ENCODE data around the gene SH3RF2.
"Not testable (repeated sequence)": the region's sequence is repeated elsewhere in the genome, so short reads cannot be mapped to it uniquely, and the experiment has no call there.

SH3RF2 gene

GRCh38 chr5:145980718-145981117 lies 44.3 kb downstream of the SH3RF2 start:
- DNase-seq = no peak

GRCh38 chr5:145981589-145982571 lies 45.5 kb downstream of the SH3RF2 start:
- no peak for DNase-seq

- DNase-seq = no peak
Observed at GRCh38 chr5:145982572-145983318, 46.4 kb downstream of the SH3RF2 start.

GRCh38 chr5:145983446-145983845 lies 47.1 kb downstream of the SH3RF2 start:
- no peak for DNase-seq

- no peak for DNase-seq
Observed at GRCh38 chr5:145984072-145984471, 47.7 kb downstream of the SH3RF2 start.

- no peak for DNase-seq
Observed at GRCh38 chr5:145987856-145988255, 51.5 kb downstream of the SH3RF2 start.

GRCh38 chr5:145988993-145989392 lies 52.6 kb downstream of the SH3RF2 start:
- no peak for DNase-seq

GRCh38 chr5:145989428-145989827 lies 53.0 kb downstream of the SH3RF2 start:
- no peak for DNase-seq

GRCh38 chr5:145990170-145990569 lies 53.8 kb downstream of the SH3RF2 start:
- no peak for DNase-seq

- DNase-seq = no peak
Observed at GRCh38 chr5:145991044-145991575, 54.7 kb downstream of the SH3RF2 start.

- DNase-seq = not testable (repeated sequence)
Observed at GRCh38 chr5:145993538-145993937, 57.2 kb downstream of the SH3RF2 start.

GRCh38 chr5:145996135-145996534 lies 59.8 kb downstream of the SH3RF2 start:
- DNase-seq = no peak

- no peak for DNase-seq
Observed at GRCh38 chr5:145999208-145999607, 62.8 kb downstream of the SH3RF2 start.

GRCh38 chr5:146000072-146000471 lies 63.7 kb downstream of the SH3RF2 start:
- DNase-seq = no peak

- no peak for DNase-seq
Observed at GRCh38 chr5:146001544-146002190, 65.3 kb downstream of the SH3RF2 start.

GRCh38 chr5:146002491-146002890 lies 66.1 kb downstream of the SH3RF2 start:
- DNase-seq = no peak

- DNase-seq = no peak
Observed at GRCh38 chr5:146003852-146004251, 67.5 kb downstream of the SH3RF2 start.

- no peak for DNase-seq
Observed at GRCh38 chr5:146005264-146005663, 68.9 kb downstream of the SH3RF2 start.

- no peak for DNase-seq
Observed at GRCh38 chr5:146005723-146006122, 69.3 kb downstream of the SH3RF2 start.

GRCh38 chr5:146006470-146007190 lies 70.3 kb downstream of the SH3RF2 start:
- no peak for DNase-seq

- no peak for DNase-seq
Observed at GRCh38 chr5:146007270-146007669, 70.9 kb downstream of the SH3RF2 start.

- DNase-seq = no peak
Observed at GRCh38 chr5:146007989-146008388, 71.6 kb downstream of the SH3RF2 start.
